Activated gamma-delta T cell treated with Interleukin-2 at 50 U/mL for 16 hours (primary cell): ENCODE measurements around the gene TMC3.

Experiments used
- DNase-seq: peaks from one replicate; pipeline ENCODE4 v3.0.0-alpha.2; 2020

Gene TMC3

GRCh38 chr15:81317642-81318017 lies 56.4 kb downstream of the TMC3 start:
- DNase-seq, result no peak

DNA sequence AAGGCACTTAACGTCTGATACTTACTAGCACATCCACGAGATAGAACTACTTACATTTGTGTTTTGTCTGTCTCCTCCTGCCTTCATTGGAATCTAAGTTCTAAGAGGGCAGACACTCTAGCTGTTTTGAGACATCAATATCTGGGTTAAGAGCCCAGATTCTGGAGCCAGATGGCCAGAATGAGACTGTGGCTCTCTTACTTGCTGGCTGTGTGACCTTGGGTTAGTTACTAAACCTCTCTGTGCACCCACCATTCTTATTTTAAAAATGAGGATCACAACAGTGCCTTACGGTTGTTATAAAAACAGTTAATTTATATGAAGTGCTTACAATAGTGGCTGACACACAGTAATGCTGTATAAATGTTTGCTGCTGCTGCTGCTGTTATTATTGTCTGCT lies 57.7 kb downstream of the TMC3 start:
- DNase-seq, result no peak

GRCh38 chr15:81315452-81316175 lies 58.4 kb downstream of the TMC3 start:
- DNase-seq, result peak; percentile 45

DNA sequence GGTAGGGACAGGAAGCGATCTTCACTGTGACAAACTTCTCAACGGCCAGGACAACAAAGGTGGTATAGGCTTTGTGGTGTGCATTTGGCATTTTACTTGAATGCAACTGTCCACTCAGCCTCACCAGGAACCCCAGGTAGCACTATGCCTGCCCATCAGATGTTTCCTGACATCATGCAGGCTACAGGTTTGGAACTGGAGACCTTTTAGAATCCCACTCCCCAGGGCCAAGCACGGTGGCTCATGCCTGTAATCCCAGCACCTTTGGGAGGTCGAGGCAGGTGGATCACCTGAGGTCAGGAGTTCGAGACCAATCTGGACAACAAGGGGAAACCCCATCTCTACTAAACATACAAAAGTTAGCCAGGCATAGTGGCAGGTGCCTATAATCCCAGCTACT lies 59.6 kb downstream of the TMC3 start:
- DNase-seq, result no peak

- DNase-seq, result no peak
Measured at GRCh38 chr15:81313686-81314085, 60.3 kb downstream of the TMC3 start.

DNA sequence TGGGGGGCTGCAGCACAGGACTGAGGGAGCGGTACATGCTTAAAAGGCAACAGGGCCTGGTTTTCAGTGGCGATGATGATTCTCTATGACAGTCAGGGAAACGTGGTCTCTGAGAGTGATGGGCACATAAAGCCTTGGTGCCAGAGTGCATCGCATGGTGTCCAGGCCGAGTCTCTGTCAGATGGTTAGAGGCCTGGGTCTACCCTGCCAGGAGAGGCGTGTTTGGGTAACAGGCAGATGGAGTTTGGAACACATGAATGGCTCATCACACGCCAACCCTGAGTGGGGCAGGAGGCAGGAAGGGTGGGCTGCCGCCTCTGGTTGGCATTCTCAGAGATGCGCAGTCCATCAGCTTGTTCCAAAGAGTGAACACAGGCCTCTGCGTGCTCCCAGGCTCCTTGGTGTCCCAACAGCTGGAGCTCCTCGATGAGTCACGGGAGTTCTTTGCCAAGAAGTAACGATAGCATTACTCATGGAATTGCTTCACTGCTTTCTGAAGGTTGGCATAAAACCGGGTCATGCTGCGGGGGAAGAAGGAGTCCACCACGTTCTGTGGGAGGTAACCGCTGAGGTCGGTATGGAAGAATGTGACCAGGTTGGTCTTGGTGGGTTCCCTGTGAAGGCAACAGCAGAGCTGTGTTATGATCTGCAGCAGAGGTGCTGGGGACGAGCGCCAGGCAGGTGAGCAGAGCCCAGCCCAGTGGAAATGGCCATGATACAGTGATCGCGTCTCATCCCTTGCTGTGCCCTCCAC lies 61.0 kb downstream of the TMC3 start:
- no peak for DNase-seq

GRCh38 chr15:81311752-81312464 lies 62.1 kb downstream of the TMC3 start:
- DNase-seq, result no peak

GRCh38 chr15:81310480-81310879 lies 63.5 kb downstream of the TMC3 start:
- no peak for DNase-seq

DNA sequence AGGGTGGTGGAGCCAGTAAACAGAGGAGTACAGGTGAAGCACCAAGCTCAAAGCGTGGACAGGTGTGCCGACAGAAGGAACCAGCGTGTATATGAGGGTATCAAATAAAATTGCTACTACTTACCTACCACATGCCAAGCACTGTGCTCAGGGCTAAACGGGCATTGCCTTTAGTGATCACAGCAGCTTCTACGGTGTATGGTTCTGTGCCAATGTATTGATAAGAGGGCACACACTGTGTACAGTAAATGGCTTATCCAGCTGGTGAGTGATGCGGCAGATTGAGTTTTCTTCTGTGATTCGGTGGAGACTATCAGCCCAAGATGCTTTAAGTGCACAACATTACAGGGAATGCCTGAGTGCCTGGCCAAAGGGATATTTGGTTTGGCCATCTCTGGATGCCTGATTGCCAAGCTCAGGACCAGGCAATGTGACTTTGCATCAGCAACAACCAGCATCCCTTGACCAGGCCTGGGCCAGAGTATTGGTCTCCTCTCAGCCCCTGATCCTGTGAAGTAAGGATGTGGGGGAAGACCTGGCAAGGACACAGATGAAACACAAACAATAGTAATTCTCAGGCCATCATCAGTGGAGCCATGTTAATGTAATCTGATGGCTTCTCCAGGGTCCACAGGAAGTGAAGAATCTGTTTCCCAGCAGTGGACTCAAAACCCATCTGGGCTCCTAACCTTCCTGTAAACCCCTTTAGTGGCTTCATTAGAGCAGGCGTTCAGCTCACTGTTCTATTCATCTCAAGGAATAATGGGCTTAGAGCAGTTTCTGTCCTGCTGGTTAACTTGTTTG lies 64.2 kb downstream of the TMC3 start:
- no peak for DNase-seq

- DNase-seq, result no peak
Measured at GRCh38 chr15:81308260-81308659, 65.8 kb downstream of the TMC3 start.

- DNase-seq, result no peak
Measured at GRCh38 chr15:81304226-81304625, 69.8 kb downstream of the TMC3 start.

DNA sequence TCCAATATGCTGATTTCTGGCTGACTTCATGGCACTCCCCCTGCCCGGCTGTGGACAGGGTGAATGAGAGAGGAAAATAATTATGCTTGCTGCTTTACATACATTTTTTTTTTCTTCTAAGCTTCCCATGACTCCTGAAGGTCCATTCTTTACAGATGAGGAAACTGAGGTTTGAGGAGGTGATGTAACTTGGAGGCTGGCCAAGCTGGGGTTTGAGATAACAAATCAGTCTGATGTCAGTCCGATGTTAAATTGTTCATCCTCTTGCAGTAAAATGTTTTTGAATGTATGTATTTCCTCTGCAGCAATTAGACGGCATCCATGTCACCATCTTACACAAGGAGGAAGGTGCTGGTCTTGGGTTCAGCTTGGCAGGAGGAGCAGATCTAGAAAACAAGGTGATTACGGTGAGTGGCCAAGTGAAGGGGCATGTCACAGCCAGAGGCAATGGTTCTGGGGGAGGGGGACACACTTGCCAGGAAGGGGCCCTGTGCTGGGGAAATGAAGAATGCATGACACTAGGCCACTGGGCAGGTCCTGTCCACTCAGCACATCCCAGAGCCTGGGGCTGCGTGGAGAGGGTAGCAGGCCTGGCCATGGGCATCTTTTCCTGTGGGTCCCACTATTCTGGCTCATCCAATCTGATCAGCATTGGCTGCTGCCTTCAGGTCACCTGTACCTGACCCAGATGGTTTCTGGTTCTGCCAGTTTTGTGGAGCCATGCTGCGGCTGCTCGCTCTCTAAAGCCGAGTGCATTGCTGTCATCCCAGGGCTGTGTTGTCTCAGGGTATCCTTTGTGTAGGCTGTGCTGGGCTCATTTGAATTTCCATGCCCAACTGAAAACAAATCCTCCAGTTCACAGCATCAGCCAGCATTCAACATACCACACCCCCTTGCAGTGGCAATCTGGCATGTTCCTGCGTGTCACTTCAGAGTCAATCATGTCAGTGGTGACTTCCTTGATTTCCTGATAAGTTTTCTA lies 70.5 kb downstream of the TMC3 start:
- no peak for DNase-seq

DNA sequence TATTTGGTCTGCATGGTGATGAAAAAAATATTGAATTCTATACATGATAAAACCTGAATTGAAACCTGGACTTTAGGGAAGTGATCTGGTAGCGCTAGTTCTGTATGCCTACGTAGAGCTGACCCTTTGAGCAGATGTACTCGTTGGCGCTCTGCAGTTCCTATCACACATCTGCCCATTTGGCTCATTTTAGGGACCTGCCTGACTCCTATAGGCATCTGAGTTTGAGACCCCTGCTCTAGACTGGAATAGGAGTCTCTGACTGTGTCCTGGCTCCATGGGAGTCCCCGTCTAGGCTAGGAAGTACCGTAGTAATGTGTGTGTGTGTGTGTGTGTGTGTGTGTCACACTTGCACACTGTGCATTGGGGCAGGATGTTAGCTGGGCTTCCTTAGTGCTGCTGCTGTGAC lies 71.3 kb downstream of the TMC3 start:
- peak; percentile 16 for DNase-seq

- no peak for DNase-seq
Measured at GRCh38 chr15:81301815-81302399, 72.1 kb downstream of the TMC3 start.

GRCh38 chr15:81301385-81301784 lies 72.6 kb downstream of the TMC3 start:
- DNase-seq, result no peak

- no peak for DNase-seq
Measured at GRCh38 chr15:81299630-81300273, 74.3 kb downstream of the TMC3 start.

DNA sequence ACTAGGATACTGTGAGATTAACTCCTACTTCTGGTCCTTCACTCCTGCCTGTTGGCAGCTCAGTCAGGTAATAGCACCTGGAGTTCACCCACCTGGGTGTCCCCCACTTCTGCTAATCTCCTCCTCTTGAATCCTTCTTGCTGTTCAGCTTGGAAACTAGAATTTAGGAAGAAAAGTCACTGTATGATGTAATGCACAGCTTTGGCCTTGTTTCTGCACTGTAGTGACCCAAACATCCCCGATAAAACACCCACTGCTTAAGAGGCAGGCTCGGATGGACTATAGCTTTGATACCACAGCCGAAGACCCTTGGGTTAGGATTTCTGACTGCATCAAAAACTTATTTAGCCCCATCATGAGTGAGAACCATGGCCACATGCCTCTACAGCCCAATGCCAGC lies 74.9 kb downstream of the TMC3 start:
- no peak for DNase-seq

DNA sequence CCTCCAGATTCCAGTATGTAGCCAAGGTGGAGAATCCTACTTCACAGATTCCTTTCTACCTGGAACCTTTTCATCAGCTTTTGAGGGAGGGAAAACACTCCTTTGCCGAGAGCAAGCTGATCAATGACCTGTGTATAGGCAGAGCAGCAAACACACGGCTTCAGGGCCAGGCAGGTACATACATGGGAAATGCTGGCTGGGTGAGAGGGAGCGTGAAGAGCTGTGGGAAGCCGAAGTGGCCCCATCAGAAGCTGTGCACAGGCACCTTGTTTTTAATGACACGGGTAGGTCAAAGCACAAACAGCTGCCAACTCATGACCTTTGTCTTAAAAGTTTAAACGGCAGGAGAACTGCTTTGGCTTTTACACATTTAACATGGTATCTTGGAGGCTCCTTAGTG lies 75.4 kb downstream of the TMC3 start:
- DNase-seq, result no peak

- no peak for DNase-seq
Measured at GRCh38 chr15:81297603-81298575, 76.1 kb downstream of the TMC3 start.

GRCh38 chr15:81297147-81297572 lies 76.9 kb downstream of the TMC3 start:
- no peak for DNase-seq
